ENCODE measurements around the gene GTF3C2. TPM values are rescaled to one million over a fixed set of nuclear protein-coding genes. Genes with fewer than 3 reads are reported as not detected.

GTF3C2 gene
- polyA plus RNA-seq, 1 experiment = 39.0 TPM

GRCh38 chr2:27316655-27317412, 39.7 kb downstream of the GTF3C2 start:
- H3K27me3 ChIP-seq (ENCODE audit: control insufficient read depth, insufficient read depth, low read length) = no peaks in the 10 kb centered on the region
- no peak overlapping the region for H3K4me3 ChIP-seq (ENCODE audit: low read depth, low read length)
- no peak for TF ChIP-seq CTCF (IDR thresholded peaks at IDR 0.05; ENCODE audit: insufficient read depth, low read depth, low read length)
- POLR2A ChIA-PET = no interaction called here
- DNase-seq (ENCODE audit: low read depth) = no peak
- H3K36me3 ChIP-seq (ENCODE audit: control insufficient read depth, insufficient read depth, low read length) = peaks cover 6% of the 10 kb centered on the region
- CTCF ChIA-PET = interaction anchor here (0.8 to 1.1 kb wide), 2 partner anchors 15 to 37 kb away, joined by 4 read pairs; no protein-coding TSS in a partner anchor

GRCh38 chr2:27315122-27315521, 41.4 kb downstream of the GTF3C2 start:
- CTCF ChIA-PET = no interaction called here

GRCh38 chr2:27314709-27315108, 41.9 kb downstream of the GTF3C2 start:
- DNase-seq (ENCODE audit: low read depth) = no peak
- TF ChIP-seq CTCF (IDR thresholded peaks at IDR 0.05; ENCODE audit: insufficient read depth, low read depth, low read length) = no peak
- no peak overlapping the region for H3K4me3 ChIP-seq (ENCODE audit: low read depth, low read length)
- POLR2A ChIA-PET = interaction anchor here (0.5 to 0.6 kb wide), 2 partner anchors 22 to 49 kb away, joined by 3 to 12 read pairs; no protein-coding TSS in a partner anchor
- H3K36me3 ChIP-seq (ENCODE audit: control insufficient read depth, insufficient read depth, low read length) = peaks cover 11% of the 10 kb centered on the region
- no peaks in the 10 kb centered on the region for H3K27me3 ChIP-seq (ENCODE audit: control insufficient read depth, insufficient read depth, low read length)
- CTCF ChIA-PET = interaction anchor here (1.3 kb wide), 1 partner anchor 12 kb away, joined by 9 read pairs; no protein-coding TSS in a partner anchor

More at GRCh38 chr2:27315122-27315521, 41.4 kb downstream of the GTF3C2 start:
- Histone ChIP-seq H3K4me3 (ENCODE audit: low read depth, low read length) (no peak overlapping the region), H3K36me3 (ENCODE audit: control insufficient read depth, insufficient read depth, low read length) (peaks cover 11% of the 10 kb centered on the region), H3K27me3 (ENCODE audit: control insufficient read depth, insufficient read depth, low read length) (no peaks in the 10 kb centered on the region)
- TF ChIP-seq CTCF (IDR thresholded peaks at IDR 0.05; ENCODE audit: insufficient read depth, low read depth, low read length) = no peak
- POLR2A ChIA-PET = interaction anchor here (0.5 kb wide), 1 partner anchor 22 kb away, joined by 12 read pairs; no protein-coding TSS in a partner anchor
- DNase-seq (ENCODE audit: low read depth) = no peak

- POLR2A ChIA-PET = interaction anchor here (0.6 kb wide), 1 partner anchor 50 kb away, joined by 3 read pairs; no protein-coding TSS in a partner anchor
- CTCF ChIA-PET = interaction anchor here (0.7 to 1.3 kb wide), 2 partner anchors 11 to 34 kb away, joined by 3 to 9 read pairs; no protein-coding TSS in a partner anchor
These were observed 42.5 kb downstream of the GTF3C2 start for GRCh38 chr2:27313882-27314645.

More at GRCh38 chr2:27313882-27314645, 42.5 kb downstream of the GTF3C2 start:
- DNase-seq (ENCODE audit: low read depth) = no peak
- peaks cover 12% of the 10 kb centered on the region for H3K36me3 ChIP-seq (ENCODE audit: control insufficient read depth, insufficient read depth, low read length)
- no peak for TF ChIP-seq CTCF (IDR thresholded peaks at IDR 0.05; ENCODE audit: insufficient read depth, low read depth, low read length)
- H3K27me3 ChIP-seq (ENCODE audit: control insufficient read depth, insufficient read depth, low read length) = no peaks in the 10 kb centered on the region
- H3K4me3 ChIP-seq (ENCODE audit: low read depth, low read length) = no peak overlapping the region
